Erythroblast (primary cell): Measurements from ENCODE around the gene ULBP2.
"Not testable (repeated sequence)": the region's sequence is repeated elsewhere in the genome, so short reads cannot be mapped to it uniquely, and the experiment has no call there.

Experiments used
- GATA1 ChIP-seq: IDR thresholded peaks from 2 replicates; pipeline ENCODE4 v1.6.1; 2011; ENCODE audit warnings: low read depth, mild to moderate bottlenecking, control low read depth, low read length, moderate library complexity
- POLR2A ChIP-seq: IDR thresholded peaks from 2 replicates; pipeline ENCODE4 v1.6.1; 2011; ENCODE audit warnings: mild to moderate bottlenecking, low read length

GRCh38 chr6:149922091-149922490, 19.7 kb upstream of the ULBP2 start:
- TF ChIP-seq GATA1, POLR2A: not testable (repeated sequence)
